Liver (tissue), 9 donors: ENCODE data around the gene IFNGR2. TPM values are rescaled to one million over a fixed set of nuclear protein-coding genes. Genes with fewer than 3 reads are reported as not detected.

ENCODE experiments used
- DNase-seq: peaks from one replicate; pipeline ENCODE4 v3.0.0-alpha.2; 2017; ENCODE audit warnings: low spot score
- H3K27ac ChIP-seq, 2 donors: one replicate each; pipeline ENCODE4 v1.7.0; 2013; ENCODE audit warnings: inconsistent platforms in 2 of 2, low read length in 2 of 2, control low read depth in 1 of 2, low read depth in 1 of 2, mild to moderate bottlenecking in 1 of 2
- H3K27me3 ChIP-seq, 4 donors: one replicate each; pipeline versions ENCODE4 v1.6.1 to v1.7.0; 2013; ENCODE audit warnings: low read length in 3 of 4, inconsistent platforms in 1 of 4, mild to moderate bottlenecking in 1 of 4, moderate library complexity in 1 of 4; ENCODE audit not compliant: control insufficient read depth in 4 of 4, insufficient read depth in 4 of 4
- H3K36me3 ChIP-seq, 4 donors: one replicate each; pipeline versions ENCODE4 v1.6.1 to v1.7.0; 2013; ENCODE audit warnings: low read length in 3 of 4, mild to moderate bottlenecking in 3 of 4, low read depth in 1 of 4, moderate library complexity in 1 of 4; ENCODE audit not compliant: control insufficient read depth in 4 of 4, insufficient read depth in 3 of 4
- H3K4me1 ChIP-seq, 4 donors: one replicate each; pipeline versions ENCODE4 v1.6.1 to v1.7.0; 2013; ENCODE audit warnings: low read length in 3 of 4, mild to moderate bottlenecking in 3 of 4, moderate library complexity in 1 of 4; ENCODE audit not compliant: control insufficient read depth in 4 of 4, insufficient read depth in 4 of 4
- H3K4me3 ChIP-seq, 3 donors: one replicate each; pipeline versions ENCODE4 v1.6.1 to v1.7.0; 2013; ENCODE audit warnings: low read length in 3 of 3, control low read depth in 1 of 3, low read depth in 1 of 3, mild to moderate bottlenecking in 1 of 3
- H3K9ac ChIP-seq, 2 donors: one replicate each; pipeline ENCODE4 v1.7.0; 2013; ENCODE audit warnings: low read length in 2 of 2, mild to moderate bottlenecking in 2 of 2, moderate library complexity in 2 of 2, control low read depth in 1 of 2, low read depth in 1 of 2
- H3K9me3 ChIP-seq, 4 donors: one replicate each; pipeline versions ENCODE4 v1.6.1 to v1.7.0; 2013; ENCODE audit warnings: low read length in 3 of 4; ENCODE audit not compliant: control insufficient read depth in 4 of 4
- ATF3 ChIP-seq: IDR thresholded peaks from 2 replicates; pipeline ENCODE4 v1.6.1; 2016; ENCODE audit warnings: antibody characterized with exemption
- CTCF ChIP-seq: fragments of 150-350 bp; IDR thresholded peaks from 2 replicates; pipeline ENCODE4 v1.5.1; 2017; ENCODE audit warnings: improper control_type of control experiment, low read depth, low read length; ENCODE audit not compliant: missing input control
- FOXA1 ChIP-seq: IDR thresholded peaks from 2 replicates; pipeline ENCODE4 v1.6.1; 2016; ENCODE audit warnings: antibody characterized with exemption
- FOXA2 ChIP-seq: IDR thresholded peaks from 2 replicates; pipeline ENCODE4 v1.6.1; 2016; ENCODE audit warnings: antibody characterized with exemption
- GABPA ChIP-seq, 2 donors: IDR thresholded peaks in 1 of 2; conservative IDR thresholded peaks in 1 of 2; 2 replicates each; pipeline ENCODE4 v1.6.1; 2016; ENCODE audit warnings: antibody characterized with exemption in 2 of 2, mild to moderate bottlenecking in 1 of 2, moderate library complexity in 1 of 2
- HNF4A ChIP-seq, 2 donors: conservative IDR thresholded peaks; 2 replicates each; pipeline ENCODE4 v1.6.1; 2016; ENCODE audit warnings: antibody characterized with exemption in 2 of 2, mild to moderate bottlenecking in 2 of 2
- HNF4G ChIP-seq: IDR thresholded peaks from 2 replicates; pipeline ENCODE4 v1.6.1; 2016; ENCODE audit warnings: antibody characterized with exemption
- JUND ChIP-seq, 2 donors: IDR thresholded peaks; 2 replicates each; pipeline ENCODE4 v1.6.1; 2016; ENCODE audit warnings: antibody characterized with exemption in 2 of 2
- MAX ChIP-seq: IDR thresholded peaks from 2 replicates; pipeline ENCODE4 v1.6.1; 2016; ENCODE audit warnings: antibody characterized with exemption
- NR2F2 ChIP-seq: IDR thresholded peaks from 2 replicates; pipeline ENCODE4 v1.6.1; 2016; ENCODE audit warnings: antibody characterized with exemption
- RAD21 ChIP-seq, 2 donors: IDR thresholded peaks; 2 replicates each; pipeline ENCODE4 v1.6.1; 2016; ENCODE audit warnings: antibody characterized with exemption in 2 of 2, mild to moderate bottlenecking in 2 of 2
- REST ChIP-seq: IDR thresholded peaks from 2 replicates; pipeline ENCODE4 v1.6.1; 2016; ENCODE audit warnings: antibody characterized with exemption, mild to moderate bottlenecking
- RXRA ChIP-seq, 2 donors: IDR thresholded peaks; 2 replicates each; pipeline ENCODE4 v1.6.1; 2017 to 2018; ENCODE audit warnings: antibody characterized with exemption in 2 of 2, mild to moderate bottlenecking in 1 of 2
- SP1 ChIP-seq: IDR thresholded peaks from 2 replicates; pipeline ENCODE4 v1.6.1; 2018; ENCODE audit warnings: antibody characterized with exemption, mild to moderate bottlenecking
- YY1 ChIP-seq: IDR thresholded peaks from 2 replicates; pipeline ENCODE4 v1.6.1; 2016; ENCODE audit warnings: antibody characterized with exemption, mild to moderate bottlenecking
- ZBTB33 ChIP-seq: IDR thresholded peaks from 2 replicates; pipeline ENCODE4 v1.6.1; 2016; ENCODE audit warnings: antibody characterized with exemption
- WGBS: extraction: QIAGEN DNeasy Blood & Tissue Kit; methylation state at CpG from one replicate; pipeline ENCODE4 v1.1.7; 2013; 5-methylcytosine and 5-hydroxymethylcytosine counted together
- polyA plus RNA-seq, 2 donors: library from polyadenylated mRNA; stranded (reverse) in 1 of 2; unstranded in 1 of 2; fragments of 200-250 nt in 1 of 2; fragments of >200 nt in 1 of 2; fragmentation: Nextera tagmentation in 1 of 2; extraction: Ambion mirVana in 1 of 2; gene quantifications; one replicate each; pipeline versions ENCODE4 v1.2.1 to v1.2.3, GENCODE V29; 2013 to 2015
- total RNA-seq, 2 donors: library from RNA; depleted of rRNA; stranded (reverse); fragments of >200 nt; gene quantifications; one replicate each; pipeline ENCODE4 v1.2.3, GENCODE V29; 2014
- donor health status: healthy.
- donor health status: healthy.
- donor health status: healthy.
- donor health status: healthy.
- donor health status: healthy.

Gene IFNGR2
- total and polyA plus RNA-seq, 4 donors, result 23.0 to 24.3 (median 23.4) TPM

GRCh38 chr21:33375101-33375644, 28.0 kb upstream of the IFNGR2 start:
- no peak for TF ChIP-seq ZBTB33
- no peak for TF ChIP-seq GABPA (IDR thresholded peaks at IDR 0.05 in 1 of 2, conservative IDR thresholded peaks at IDR 0.05 in 1 of 2)
- no peak for TF ChIP-seq MAX
- TF ChIP-seq JUND (IDR thresholded peaks at IDR 0.05), result no peak
- TF ChIP-seq ATF3, result no peak
- no peak for TF ChIP-seq HNF4A (conservative IDR thresholded peaks at IDR 0.05)
- TF ChIP-seq HNF4G, result no peak
- TF ChIP-seq SP1, result no peak
- TF ChIP-seq YY1, result no peak
- no peak for TF ChIP-seq CTCF
- no peak for DNase-seq
- no peaks in the 10 kb centered on the region for H3K36me3 ChIP-seq
- no peaks in the 10 kb centered on the region for H3K27me3 ChIP-seq
- WGBS, result 62% methylated on average over 5 of the region's 5 CpGs
- H3K4me1 ChIP-seq, result peaks cover 0 to 2% (median 0%) of the 10 kb centered on the region in 4 donors
- no peaks in the 10 kb centered on the region for H3K9me3 ChIP-seq
- no peak overlapping the region for H3K4me3 ChIP-seq
- H3K27ac ChIP-seq, result no peak overlapping the region
- no peak overlapping the region for H3K9ac ChIP-seq

GRCh38 chr21:33377221-33377920, 25.8 kb upstream of the IFNGR2 start:
- 94% methylated on average over 6 of the region's 6 CpGs for WGBS
- DNase-seq, result no peak
- Histone ChIP-seq H3K9me3 (no peaks in the 10 kb centered on the region), H3K27ac (no peak overlapping the region), H3K4me3 (no peak overlapping the region), H3K4me1 (peaks cover 0 to 2% (median under 1%) of the 10 kb centered on the region in 4 donors), H3K36me3 (no peaks in the 10 kb centered on the region), H3K9ac (no peak overlapping the region), H3K27me3 (no peaks in the 10 kb centered on the region)
- TF ChIP-seq JUND (IDR thresholded peaks at IDR 0.05), result no peak
- no peak for TF ChIP-seq FOXA2
- no peak for TF ChIP-seq GABPA (IDR thresholded peaks at IDR 0.05 in 1 of 2, conservative IDR thresholded peaks at IDR 0.05 in 1 of 2)
- TF ChIP-seq ZBTB33, result no peak
- TF ChIP-seq MAX, result no peak
- no peak for TF ChIP-seq RAD21 (IDR thresholded peaks at IDR 0.05)
- no peak for TF ChIP-seq RXRA (IDR thresholded peaks at IDR 0.05)
- TF ChIP-seq YY1, result no peak
- no peak for TF ChIP-seq ATF3
- TF ChIP-seq SP1, result no peak
- no peak for TF ChIP-seq NR2F2
- TF ChIP-seq HNF4A (conservative IDR thresholded peaks at IDR 0.05), result no peak
- no peak for TF ChIP-seq REST
- no peak for TF ChIP-seq FOXA1
- TF ChIP-seq CTCF, result no peak
